H1 (cell line): ENCODE data around the gene RIT2. TPM values are rescaled to one million over a fixed set of nuclear protein-coding genes. Genes with fewer than 3 reads are reported as not detected.

Source experiments
- CTCF ChIA-PET: fragments of 300-600 bp; sonication (Branson Sonifier 250); formaldehyde crosslinking; loops from one replicate; lab custom pipeline; 2021; ENCODE audit not compliant: partially characterized antibody; lab: Charles Lee
- POLR2A ChIA-PET: fragments of 300-600 bp; sonication (Branson Sonifier 250); formaldehyde crosslinking; loops from one replicate; lab custom pipeline; 2021; ENCODE audit warnings: inconsistent platforms; ENCODE audit not compliant: partially characterized antibody; lab: Charles Lee
- DNase-seq, 2 experiments: peaks; one replicate each; pipeline versions ENCODE4 v3.0.0 to v3.0.0-alpha.2; 2010 to 2022; ENCODE audit warnings: low spot score in 2 of 2, low read depth in 1 of 2, mixed read lengths in 1 of 2
- FAIRE-seq: peaks from 2 replicates; lab custom pipeline; 2011; peaks lifted over from hg19 to GRCh38; lab: Jason Lieb, UNC
- H2AFZ ChIP-seq: 2 replicates; pipeline ENCODE4 v1.8.1; 2012; ENCODE audit warnings: low read length, inconsistent platforms
- H2AK5ac ChIP-seq: 2 replicates; pipeline ENCODE4 v1.6.1; 2013; ENCODE audit warnings: low read depth, low read length
- H2BK120ac ChIP-seq: replicated peaks from 2 replicates; pipeline ENCODE3; 2013; ENCODE audit warnings: low read depth, low read length, inconsistent platforms
- H2BK12ac ChIP-seq: 2 replicates; pipeline ENCODE4 v1.6.1; 2013; ENCODE audit warnings: low read depth, low read length
- H2BK15ac ChIP-seq: 2 replicates; pipeline ENCODE4 v1.6.1; 2013; ENCODE audit warnings: low read length
- H2BK20ac ChIP-seq: 2 replicates; pipeline ENCODE4 v1.6.1; 2013; ENCODE audit warnings: low read length
- H2BK5ac ChIP-seq: 2 replicates; pipeline ENCODE4 v1.6.1; 2013; ENCODE audit warnings: low read depth, low read length
- H3K14ac ChIP-seq: 2 replicates; pipeline ENCODE4 v1.6.1; 2013; ENCODE audit warnings: inconsistent platforms; ENCODE audit not compliant: insufficient read length
- H3K18ac ChIP-seq: 2 replicates; pipeline ENCODE4 v1.6.1; 2013; ENCODE audit warnings: low read length; ENCODE audit errors: extremely low read depth
- H3K23ac ChIP-seq: 2 replicates; pipeline ENCODE4 v1.6.1; 2013; ENCODE audit warnings: inconsistent platforms; ENCODE audit not compliant: insufficient read length
- H3K23me2 ChIP-seq: 2 replicates; pipeline ENCODE4 v1.6.1; 2013; ENCODE audit warnings: low read depth, low read length
- H3K27ac ChIP-seq: 2 replicates; pipeline ENCODE4 v1.6.1; 2011; ENCODE audit warnings: low read depth, low read length, inconsistent platforms
- H3K27me3 ChIP-seq, 4 experiments: replicated peaks in 1 of 4; 1 replicate in 1 of 4; 2 replicates in 3 of 4; pipeline versions ENCODE4 v1.6.1 to v1.8.1; 2011 to 2013; ENCODE audit warnings: low read length in 3 of 4, mild to moderate bottlenecking in 3 of 4, inconsistent platforms in 2 of 4, mixed read lengths in 2 of 4, moderate library complexity in 1 of 4; ENCODE audit not compliant: control insufficient read depth in 3 of 4, insufficient read depth in 3 of 4; ENCODE audit errors: extremely low read depth in 1 of 4
- H3K36me3 ChIP-seq, 4 experiments: 2 replicates each; pipeline versions ENCODE4 v1.6.1 to v1.8.1; 2011 to 2013; ENCODE audit warnings: mild to moderate bottlenecking in 4 of 4, low read length in 3 of 4, moderate library complexity in 2 of 4, control low read depth in 1 of 4, inconsistent platforms in 1 of 4; ENCODE audit not compliant: insufficient read depth in 4 of 4, control insufficient read depth in 2 of 4
- H3K4ac ChIP-seq: replicated peaks from 2 replicates; pipeline ENCODE3; 2013; ENCODE audit warnings: low read length, low read depth, mixed read lengths, inconsistent platforms; ENCODE audit not compliant: insufficient read length
- H3K4me1 ChIP-seq, 4 experiments: replicated peaks in 1 of 4; 1 replicate in 1 of 4; 2 replicates in 3 of 4; pipeline versions ENCODE4 v1.6.1 to v1.8.1; 2011 to 2013; ENCODE audit warnings: low read length in 3 of 4, inconsistent platforms in 2 of 4, mixed read lengths in 1 of 4; ENCODE audit not compliant: insufficient read depth in 4 of 4, control insufficient read depth in 3 of 4
- H3K4me2 ChIP-seq, 2 experiments: 2 replicates each; pipeline versions ENCODE4 v1.6.1 to v1.8.1; 2011 to 2013; ENCODE audit warnings: low read depth in 2 of 2, low read length in 2 of 2, control low read depth in 1 of 2, inconsistent platforms in 1 of 2, mild to moderate bottlenecking in 1 of 2; ENCODE audit not compliant: insufficient read depth in 1 of 2
- H3K4me3 ChIP-seq, 4 experiments: fragments of 200-600, 300-600 bp in 1 of 4; sonication (generic), shearing (Covaris generic), sonication (Bioruptor Twin) in 1 of 4; 2 replicates each; pipeline versions ENCODE4 v1.5.1 to v1.8.1; 2011 to 2016; ENCODE audit warnings: low read length in 4 of 4, low read depth in 3 of 4, control low read depth in 2 of 4, inconsistent platforms in 2 of 4, mild to moderate bottlenecking in 2 of 4, mixed read lengths in 1 of 4, moderate library complexity in 1 of 4; ENCODE audit not compliant: insufficient read depth in 2 of 4; ENCODE audit errors: extremely low read depth in 1 of 4
- H3K56ac ChIP-seq: replicated peaks from 2 replicates; pipeline ENCODE3; 2013; ENCODE audit warnings: low read depth, mild to moderate bottlenecking, mixed read lengths, low read length, inconsistent platforms; ENCODE audit not compliant: insufficient read length
- H3K79me1 ChIP-seq: 2 replicates; pipeline ENCODE4 v1.6.1; 2013; ENCODE audit warnings: low read depth, low read length, control low read depth
- H3K79me2 ChIP-seq, 2 experiments: 2 replicates each; pipeline versions ENCODE4 v1.6.1 to v1.8.1; 2012 to 2013; ENCODE audit warnings: low read length in 2 of 2, mild to moderate bottlenecking in 2 of 2, inconsistent platforms in 1 of 2; ENCODE audit not compliant: insufficient read depth in 2 of 2, control insufficient read depth in 1 of 2
- H3K9ac ChIP-seq, 4 experiments: replicated peaks in 1 of 4; 1 replicate in 1 of 4; 2 replicates in 3 of 4; pipeline versions ENCODE4 v1.6.1 to v1.8.1; 2011 to 2013; ENCODE audit warnings: low read depth in 3 of 4, low read length in 3 of 4, control low read depth in 2 of 4, mild to moderate bottlenecking in 2 of 4, moderate library complexity in 2 of 4, inconsistent platforms in 1 of 4; ENCODE audit errors: extremely low read depth in 1 of 4
- H3K9me3 ChIP-seq, 2 experiments: 2 replicates each; pipeline versions ENCODE4 v1.6.1 to v1.8.1; 2012 to 2013; ENCODE audit warnings: mild to moderate bottlenecking in 2 of 2, moderate library complexity in 2 of 2, control low read depth in 1 of 2, inconsistent platforms in 1 of 2, low read depth in 1 of 2, low read length in 1 of 2, mixed read lengths in 1 of 2; ENCODE audit not compliant: insufficient read depth in 2 of 2
- H4K20me1 ChIP-seq, 2 experiments: replicated peaks in 1 of 2; 2 replicates each; pipeline versions ENCODE3 to v1.8.1; 2011 to 2013; ENCODE audit warnings: inconsistent platforms in 2 of 2, low read length in 2 of 2, mild to moderate bottlenecking in 1 of 2; ENCODE audit not compliant: insufficient read depth in 2 of 2, control insufficient read depth in 1 of 2
- H4K5ac ChIP-seq: 2 replicates; pipeline ENCODE4 v1.6.1; 2013; ENCODE audit warnings: low read length, low read depth, mixed read lengths, inconsistent platforms; ENCODE audit not compliant: insufficient read length
- H4K8ac ChIP-seq: 2 replicates; pipeline ENCODE4 v1.8.0; 2013; ENCODE audit warnings: mild to moderate bottlenecking, moderate library complexity, low read length, inconsistent platforms; ENCODE audit not compliant: insufficient read depth; ENCODE audit errors: extremely low read depth
- H4K91ac ChIP-seq: replicated peaks from 2 replicates; pipeline ENCODE3; 2013; ENCODE audit warnings: low read length, mixed read lengths, inconsistent platforms; ENCODE audit not compliant: insufficient read length
- ASH2L ChIP-seq: fragments of 200-600, 300-600 bp; sonication (generic); IDR thresholded peaks from one replicate; pipeline ENCODE4 v1.7.1; 2017; ENCODE audit warnings: low read length
- BCL11A ChIP-seq, 2 experiments: IDR thresholded peaks; one replicate each; pipeline ENCODE4 v1.6.1; 2011; ENCODE audit warnings: low read depth in 2 of 2, low read length in 2 of 2, mild to moderate bottlenecking in 2 of 2
- CBX8 ChIP-seq: fragments of 300-800, 300-1000 bp; sonication (generic); IDR thresholded peaks from 2 replicates; pipeline ENCODE4 v1.7.1; 2016; ENCODE audit warnings: low read depth, low read length, borderline replicate concordance
- CEBPB ChIP-seq: IDR thresholded peaks from 2 replicates; pipeline ENCODE4 v1.6.1; 2012; ENCODE audit warnings: low read depth, low read length
- CHD2 ChIP-seq: IDR thresholded peaks from 2 replicates; pipeline ENCODE4 v1.6.1; 2012; ENCODE audit warnings: low read length, improper control_type of control experiment
- EZH2 ChIP-seq: fragments of 200-600 bp; sonication (generic); IDR thresholded peaks from 2 replicates; pipeline ENCODE4 v1.7.1; 2012; ENCODE audit warnings: low read depth, mild to moderate bottlenecking, moderate library complexity, low read length, inconsistent platforms; ENCODE audit not compliant: severe bottlenecking
- GABPA ChIP-seq: IDR thresholded peaks from 2 replicates; pipeline ENCODE4 v1.6.1; 2011; ENCODE audit warnings: mild to moderate bottlenecking, low read length, moderate library complexity, borderline replicate concordance; ENCODE audit not compliant: insufficient read depth
- GTF2F1 ChIP-seq: IDR thresholded peaks from 2 replicates; pipeline ENCODE4 v1.6.1; 2012; ENCODE audit warnings: low read depth, low read length, improper control_type of control experiment, borderline replicate concordance
- HDAC6 ChIP-seq: IDR thresholded peaks from one replicate; pipeline ENCODE4 v1.7.1; 2012; ENCODE audit warnings: low read depth, mild to moderate bottlenecking, inconsistent platforms, low read length, moderate library complexity
- JUN ChIP-seq: IDR thresholded peaks from 2 replicates; pipeline ENCODE4 v1.6.1; 2011; ENCODE audit warnings: low read depth, mild to moderate bottlenecking, improper control_type of control experiment, low read length
- PHF8 ChIP-seq: fragments of 200-600 bp; sonication (generic); conservative IDR thresholded peaks from 2 replicates; pipeline ENCODE4 v1.7.1; 2012; ENCODE audit warnings: low read depth, mild to moderate bottlenecking, inconsistent platforms, low read length, moderate library complexity
- RFX5 ChIP-seq: IDR thresholded peaks from 2 replicates; pipeline ENCODE4 v1.6.1; 2011; ENCODE audit warnings: low read depth, low read length, improper control_type of control experiment, borderline replicate concordance
- SIX5 ChIP-seq: IDR thresholded peaks from 2 replicates; pipeline ENCODE4 v1.6.1; 2011; ENCODE audit warnings: mild to moderate bottlenecking, low read depth, low read length
- SP2 ChIP-seq: IDR thresholded peaks from 2 replicates; pipeline ENCODE4 v1.6.1; 2012; ENCODE audit warnings: mild to moderate bottlenecking, low read length, inconsistent platforms
- SRF ChIP-seq: IDR thresholded peaks from 2 replicates; pipeline ENCODE4 v1.6.1; 2011; ENCODE audit warnings: mild to moderate bottlenecking, low read depth, low read length, moderate library complexity
- TEAD4 ChIP-seq: IDR thresholded peaks from 2 replicates; pipeline ENCODE4 v1.6.1; 2012; ENCODE audit warnings: low read depth, low read length, inconsistent platforms, mixed read lengths
- WGBS, 2 experiments: shearing (Covaris generic) in 1 of 2; methylation state at CpG; one replicate each; pipeline versions ENCODE4 v1.1.6 to v1.1.7; 2013 to 2015; ENCODE audit warnings: low lambda C conversion rate in 2 of 2, mixed read lengths in 2 of 2, inconsistent platforms in 1 of 2, low coverage in 1 of 2, missing lambda C conversion rate in 1 of 2; ENCODE audit not compliant: insufficient replicate concordance in 2 of 2, insufficient coverage in 1 of 2, insufficient read length in 1 of 2; ENCODE audit errors: extremely low coverage in 1 of 2, missing lambda C conversion rate in 1 of 2; 5-methylcytosine and 5-hydroxymethylcytosine counted together
- polyA plus RNA-seq, 7 experiments: library from polyadenylated mRNA; depleted of rRNA in 3 of 7; stranded (reverse) in 5 of 7; unstranded in 2 of 7; fragments of >200 nt in 5 of 7; fragments of 200-250 nt in 2 of 7; gene quantifications; 1 replicate in 5 of 7; 2 replicates in 1 of 7; 4 replicates in 1 of 7; pipeline versions ENCODE4 v1.2.1 to v1.2.3, GENCODE V29; 2011 to 2013; ENCODE audit warnings: missing spikeins in 2 of 7, mixed read lengths in 2 of 7
- total RNA-seq: library from RNA; stranded (reverse); fragmentation: NEBNext Ultra II Directional; extraction: Animal tissue kit (Norgen Biotek cat#: 25700); gene quantifications from 2 replicates; pipeline ENCODE4 v1.2.1, GENCODE V29; 2021

RIT2 gene
- total and polyA plus RNA-seq, 2 of the 8 experiments (the other 6 are each of a cell fraction or from before 2014, with no cell fraction given) = 0.67 to 3.2 TPM

DNA sequence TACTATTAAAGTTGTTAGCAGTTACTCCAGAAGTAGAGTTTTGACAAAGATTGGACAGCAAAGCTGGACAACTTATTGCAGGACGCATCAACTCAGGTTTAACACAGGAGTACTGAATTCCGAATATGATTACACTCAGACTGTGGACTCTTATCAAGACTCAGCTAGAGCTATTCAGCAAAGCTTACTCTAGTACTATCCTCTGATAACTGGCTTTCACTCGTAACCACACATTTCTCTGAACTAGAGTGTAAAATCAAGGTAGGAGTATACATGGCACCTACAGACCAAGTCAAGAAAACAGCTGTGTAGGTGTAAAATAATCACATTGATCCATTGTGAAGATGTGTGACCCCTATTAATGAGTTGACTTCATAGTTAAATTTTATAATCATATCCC, 154.2 kb downstream of the RIT2 start:
- Histone ChIP-seq H4K20me1 (no peaks in the 10 kb centered on the region), H2BK5ac (no peak overlapping the region), H3K36me3 (no peaks in the 10 kb centered on the region), H3K79me1 (no peaks in the 10 kb centered on the region), H3K23me2 (no peaks in the 10 kb centered on the region), H4K5ac (no peak overlapping the region), H2AFZ (0 out of 2 replicates have a peak overlapping the region, but pooled peaks have one; percentile 52), H3K18ac (no peak overlapping the region), H3K4me1 (peaks cover 0 to 2% (median 0%) of the 10 kb centered on the region in 4 experiments; a peak in 1 of 7 replicates), H3K56ac (no peak overlapping the region), H2BK12ac (no peak overlapping the region), H3K4ac (no peak overlapping the region), H2BK20ac (no peak overlapping the region), H2BK15ac (no peak overlapping the region), H3K4me2 (no peak overlapping the region), H3K14ac (no peak overlapping the region), H3K23ac (no peak overlapping the region), H3K79me2 (no peaks in the 10 kb centered on the region), H3K27ac (no peak overlapping the region), H4K91ac (no peak overlapping the region), H3K9ac (no peak overlapping the region), H3K4me3 (no peak overlapping the region), H3K27me3 (no peaks in the 10 kb centered on the region), H2AK5ac (no peak overlapping the region), H2BK120ac (no peak overlapping the region), H4K8ac (no peak overlapping the region), H3K9me3 (no peaks in the 10 kb centered on the region)
- ChIA-PET CTCF (no interaction called here), POLR2A (no interaction called here)
- 99% methylated on average over 3 of the region's 3 CpGs; no CpG with 5 or more reads in 1 of the 2 experiments for WGBS, 2 experiments
- FAIRE-seq (no peak), DNase-seq (no peak)
- TF ChIP-seq EZH2 = no peak
- TF ChIP-seq TEAD4 = no peak
- no peak for TF ChIP-seq CBX8
- no peak for TF ChIP-seq SP2
- no peak for TF ChIP-seq GABPA
- TF ChIP-seq CHD2 = no peak
- TF ChIP-seq GTF2F1 = no peak
- TF ChIP-seq SIX5 = no peak
- no peak for TF ChIP-seq ASH2L
- TF ChIP-seq SRF = no peak
- TF ChIP-seq RFX5 = no peak
- TF ChIP-seq BCL11A (IDR thresholded peaks at IDR 0.05; ENCODE audit: low read depth in 2 of 2, low read length in 2 of 2) = no peak
- TF ChIP-seq CEBPB = no peak
- TF ChIP-seq JUN = no peak
- no peak for TF ChIP-seq HDAC6
- TF ChIP-seq PHF8 = no peak
